Measurements from ENCODE around the gene CYP3A7.

DNA sequence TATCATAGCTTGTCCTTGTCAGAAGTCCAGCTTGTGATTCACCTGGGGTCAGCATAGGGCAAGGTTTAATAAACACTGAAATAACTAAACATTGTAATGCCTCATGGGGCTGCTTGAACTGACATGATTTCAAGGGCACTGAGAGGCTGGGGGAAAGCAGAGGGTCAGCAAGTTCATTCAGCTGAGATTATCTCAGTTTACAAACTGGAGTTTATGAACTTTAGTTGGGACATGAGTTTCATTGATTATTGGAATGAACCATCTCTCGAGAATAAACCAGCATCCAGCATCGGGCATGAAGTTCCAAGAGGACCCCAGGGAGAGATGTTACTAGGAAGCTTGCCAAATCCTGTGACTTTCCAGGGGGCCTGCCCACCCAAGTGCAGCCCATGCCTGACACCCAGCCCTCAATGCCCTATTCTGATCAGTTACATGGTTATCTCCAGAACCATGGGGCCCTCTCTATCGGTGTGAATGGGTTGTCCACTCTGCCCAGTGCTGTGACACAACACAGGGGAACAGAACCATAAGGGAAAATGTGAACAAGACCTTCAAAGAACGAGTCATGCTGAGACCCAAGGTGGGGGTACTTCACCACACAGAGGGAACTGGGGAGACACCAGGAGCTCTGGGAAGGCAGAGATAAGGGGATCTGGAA is 7.9 kb upstream of the CYP3A7 start:
- TF ChIP-seq, protein P1, sequence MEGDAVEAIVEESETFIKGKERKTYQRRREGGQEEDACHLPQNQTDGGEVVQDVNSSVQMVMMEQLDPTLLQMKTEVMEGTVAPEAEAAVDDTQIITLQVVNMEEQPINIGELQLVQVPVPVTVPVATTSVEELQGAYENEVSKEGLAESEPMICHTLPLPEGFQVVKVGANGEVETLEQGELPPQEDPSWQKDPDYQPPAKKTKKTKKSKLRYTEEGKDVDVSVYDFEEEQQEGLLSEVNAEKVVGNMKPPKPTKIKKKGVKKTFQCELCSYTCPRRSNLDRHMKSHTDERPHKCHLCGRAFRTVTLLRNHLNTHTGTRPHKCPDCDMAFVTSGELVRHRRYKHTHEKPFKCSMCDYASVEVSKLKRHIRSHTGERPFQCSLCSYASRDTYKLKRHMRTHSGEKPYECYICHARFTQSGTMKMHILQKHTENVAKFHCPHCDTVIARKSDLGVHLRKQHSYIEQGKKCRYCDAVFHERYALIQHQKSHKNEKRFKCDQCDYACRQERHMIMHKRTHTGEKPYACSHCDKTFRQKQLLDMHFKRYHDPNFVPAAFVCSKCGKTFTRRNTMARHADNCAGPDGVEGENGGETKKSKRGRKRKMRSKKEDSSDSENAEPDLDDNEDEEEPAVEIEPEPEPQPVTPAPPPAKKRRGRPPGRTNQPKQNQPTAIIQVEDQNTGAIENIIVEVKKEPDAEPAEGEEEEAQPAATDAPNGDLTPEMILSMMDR (IDR thresholded peaks at IDR 0.05; ENCODE audit: low read length): no peak
- TF ChIP-seq EZH2 (IDR thresholded peaks at IDR 0.05; ENCODE audit: borderline replicate concordance, low read length): no peak
